Cortex of kidney (tissue), 1 donor: ENCODE results near the gene MUC22.
"Not testable (repeated sequence)": the region's sequence is repeated elsewhere in the genome, so short reads cannot be mapped to it uniquely, and the experiment has no call there.

Experiments used
- DNase-seq: peaks from one replicate; lab custom pipeline; 2025; lab: John Stamatoyannopoulos, UW

Gene MUC22

GRCh38 chr6:31038559-31038958, 28.3 kb downstream of the MUC22 start:
- DNase-seq, result no peak

GRCh38 chr6:31040801-31041200, 30.5 kb downstream of the MUC22 start:
- DNase-seq, result no peak

GRCh38 chr6:31041372-31041974, 31.2 kb downstream of the MUC22 start:
- DNase-seq, result no peak

GRCh38 chr6:31042806-31043205, 32.5 kb downstream of the MUC22 start:
- DNase-seq, result no peak

- no peak for DNase-seq
Observed at GRCh38 chr6:31048099-31048498, 37.8 kb downstream of the MUC22 start.

- DNase-seq, result no peak
Observed at GRCh38 chr6:31049518-31049917, 39.2 kb downstream of the MUC22 start.

GRCh38 chr6:31053187-31053586, 42.9 kb downstream of the MUC22 start:
- not testable (repeated sequence) for DNase-seq

GRCh38 chr6:31053873-31054272, 43.6 kb downstream of the MUC22 start:
- no peak for DNase-seq

GRCh38 chr6:31055441-31055840, 45.2 kb downstream of the MUC22 start:
- DNase-seq, result no peak

GRCh38 chr6:31057426-31058003, 47.2 kb downstream of the MUC22 start:
- DNase-seq, result no peak

- no peak for DNase-seq
Observed at GRCh38 chr6:31058128-31058894, 48.0 kb downstream of the MUC22 start.

- no peak for DNase-seq
Observed at GRCh38 chr6:31060145-31060544, 49.9 kb downstream of the MUC22 start.

- DNase-seq, result no peak
Observed at GRCh38 chr6:31063906-31064435, 53.7 kb downstream of the MUC22 start.

GRCh38 chr6:31065556-31065955, 55.3 kb downstream of the MUC22 start:
- DNase-seq, result no peak

- DNase-seq, result not testable (repeated sequence)
Observed at GRCh38 chr6:31067028-31067427, 56.8 kb downstream of the MUC22 start.

- not testable (repeated sequence) for DNase-seq
Observed at GRCh38 chr6:31067891-31068668, 57.8 kb downstream of the MUC22 start.

- no peak for DNase-seq
Observed at GRCh38 chr6:31068669-31069340, 58.5 kb downstream of the MUC22 start.

- DNase-seq, result no peak
Observed at GRCh38 chr6:31070711-31071197, 60.5 kb downstream of the MUC22 start.

GRCh38 chr6:31074401-31074800, 64.1 kb downstream of the MUC22 start:
- no peak for DNase-seq

- no peak for DNase-seq
Observed at GRCh38 chr6:31075528-31075927, 65.3 kb downstream of the MUC22 start.

GRCh38 chr6:31076611-31077010, 66.3 kb downstream of the MUC22 start:
- no peak for DNase-seq
